Ovary (tissue), 3 donors: ENCODE results near the gene ZNF607.

ENCODE experiments used
- EP300 ChIP-seq: sonication (generic); formaldehyde crosslinking; IDR thresholded peaks from one replicate; pipeline ENCODE4 v1.6.1; 2017; ENCODE audit warnings: antibody characterized with exemption
- POLR2A ChIP-seq: fragments of 450-650 bp; IDR thresholded peaks from one replicate; pipeline ENCODE4 v1.6.1; 2017; ENCODE audit warnings: antibody characterized with exemption, mild to moderate bottlenecking, moderate library complexity
- TF ChIP-seq, protein P1 (sequence below), 3 donors: fragments of 450-650 bp in 2 of 3; fragments of 200-600 bp in 1 of 3; IDR thresholded peaks; one replicate each; pipeline versions ENCODE4 v1.5.1 to v1.8.0; 2016 to 2022; ENCODE audit warnings: antibody characterized with exemption in 3 of 3, mild to moderate bottlenecking in 1 of 3
- donor health status: DM: no; HTN: no; CAD: no.

DNA sequence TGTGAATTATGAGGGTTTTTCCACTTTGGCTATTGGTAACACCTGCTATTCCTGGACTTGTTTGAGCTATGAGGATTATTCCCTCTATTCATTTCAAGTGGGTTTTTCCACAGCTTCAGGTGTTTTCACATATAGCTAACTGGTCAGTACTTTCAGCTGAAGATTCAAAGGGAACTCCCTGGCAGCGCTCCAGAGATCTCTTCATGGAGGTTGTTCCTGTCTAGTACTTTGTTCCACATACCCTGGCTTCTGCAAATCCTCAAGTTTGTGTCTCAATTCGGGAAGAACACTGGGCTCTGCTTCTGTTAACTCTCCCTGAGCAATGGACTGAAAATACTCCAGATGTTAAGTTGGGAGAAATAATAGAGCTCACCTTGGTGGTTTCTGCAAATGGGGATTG is 5.6 kb upstream of the ZNF607 start:
- TF ChIP-seq POLR2A (no peak), EP300 (no peak)
- TF ChIP-seq, protein P1, sequence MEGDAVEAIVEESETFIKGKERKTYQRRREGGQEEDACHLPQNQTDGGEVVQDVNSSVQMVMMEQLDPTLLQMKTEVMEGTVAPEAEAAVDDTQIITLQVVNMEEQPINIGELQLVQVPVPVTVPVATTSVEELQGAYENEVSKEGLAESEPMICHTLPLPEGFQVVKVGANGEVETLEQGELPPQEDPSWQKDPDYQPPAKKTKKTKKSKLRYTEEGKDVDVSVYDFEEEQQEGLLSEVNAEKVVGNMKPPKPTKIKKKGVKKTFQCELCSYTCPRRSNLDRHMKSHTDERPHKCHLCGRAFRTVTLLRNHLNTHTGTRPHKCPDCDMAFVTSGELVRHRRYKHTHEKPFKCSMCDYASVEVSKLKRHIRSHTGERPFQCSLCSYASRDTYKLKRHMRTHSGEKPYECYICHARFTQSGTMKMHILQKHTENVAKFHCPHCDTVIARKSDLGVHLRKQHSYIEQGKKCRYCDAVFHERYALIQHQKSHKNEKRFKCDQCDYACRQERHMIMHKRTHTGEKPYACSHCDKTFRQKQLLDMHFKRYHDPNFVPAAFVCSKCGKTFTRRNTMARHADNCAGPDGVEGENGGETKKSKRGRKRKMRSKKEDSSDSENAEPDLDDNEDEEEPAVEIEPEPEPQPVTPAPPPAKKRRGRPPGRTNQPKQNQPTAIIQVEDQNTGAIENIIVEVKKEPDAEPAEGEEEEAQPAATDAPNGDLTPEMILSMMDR (IDR thresholded peaks at IDR 0.05) = no peak
